Muscle layer of duodenum (tissue), 2 donors: ENCODE results near the gene MTCL1.

Experiments used
- H3K27ac ChIP-seq: one replicate; pipeline ENCODE4 v1.7.0; 2013; ENCODE audit warnings: mild to moderate bottlenecking, low read length
- H3K27me3 ChIP-seq: one replicate; pipeline ENCODE4 v1.7.0; 2013; ENCODE audit warnings: low read depth, mild to moderate bottlenecking, control low read depth, low read length
- H3K36me3 ChIP-seq, 2 donors: one replicate each; pipeline ENCODE4 v1.7.0; 2013; ENCODE audit warnings: low read length in 2 of 2, control low read depth in 1 of 2, mild to moderate bottlenecking in 1 of 2; ENCODE audit not compliant: insufficient read depth in 2 of 2, control insufficient read depth in 1 of 2
- H3K4me1 ChIP-seq, 2 donors: one replicate each; pipeline ENCODE4 v1.7.0; 2013; ENCODE audit warnings: low read length in 2 of 2, mild to moderate bottlenecking in 2 of 2, control low read depth in 1 of 2, moderate library complexity in 1 of 2; ENCODE audit not compliant: insufficient read depth in 2 of 2, control insufficient read depth in 1 of 2
- H3K4me3 ChIP-seq, 2 donors: one replicate each; pipeline ENCODE4 v1.7.0; 2013; ENCODE audit warnings: low read length in 2 of 2, low read depth in 1 of 2, mild to moderate bottlenecking in 1 of 2
- H3K9me3 ChIP-seq, 2 donors: one replicate each; pipeline ENCODE4 v1.7.0; 2013; ENCODE audit warnings: low read length in 2 of 2, control low read depth in 1 of 2, mild to moderate bottlenecking in 1 of 2; ENCODE audit not compliant: control insufficient read depth in 1 of 2
- donor health status: healthy.

MTCL1 gene

GRCh38 chr18:8823530-8823929 lies 118.2 kb downstream of the MTCL1 start:
- H3K4me3 ChIP-seq, result no peak overlapping the region
- H3K36me3 ChIP-seq, result peaks cover 0 to 25% of the 10 kb centered on the region in 2 donors
- H3K4me1 ChIP-seq, result no peaks in the 10 kb centered on the region
- H3K27ac ChIP-seq, result no peak overlapping the region
- no peaks in the 10 kb centered on the region for H3K9me3 ChIP-seq
- no peaks in the 10 kb centered on the region for H3K27me3 ChIP-seq

- no peaks in the 10 kb centered on the region for H3K27me3 ChIP-seq
- no peak overlapping the region for H3K4me3 ChIP-seq
These were observed 119.5 kb downstream of the MTCL1 start for GRCh38 chr18:8824846-8825245.

GRCh38 chr18:8825273-8825672 lies 119.9 kb downstream of the MTCL1 start:
- Histone ChIP-seq H3K27ac (no peak overlapping the region), H3K9me3 (no peaks in the 10 kb centered on the region), H3K36me3 (peaks cover 0 to 14% of the 10 kb centered on the region in 2 donors)

More at GRCh38 chr18:8824846-8825245, 119.5 kb downstream of the MTCL1 start:
- Histone ChIP-seq H3K36me3 (peaks cover 0 to 14% of the 10 kb centered on the region in 2 donors), H3K27ac (no peak overlapping the region), H3K9me3 (no peaks in the 10 kb centered on the region), H3K4me1 (no peaks in the 10 kb centered on the region)

GRCh38 chr18:8825729-8826375 lies 120.5 kb downstream of the MTCL1 start:
- H3K4me3 ChIP-seq, result no peak overlapping the region
- no peaks in the 10 kb centered on the region for H3K9me3 ChIP-seq
- H3K27ac ChIP-seq, result no peak overlapping the region
- no peaks in the 10 kb centered on the region for H3K27me3 ChIP-seq
- no peaks in the 10 kb centered on the region for H3K4me1 ChIP-seq
- H3K36me3 ChIP-seq, result peaks cover 0 to 13% of the 10 kb centered on the region in 2 donors

More at GRCh38 chr18:8825273-8825672, 119.9 kb downstream of the MTCL1 start:
- H3K27me3 ChIP-seq, result no peaks in the 10 kb centered on the region
- no peaks in the 10 kb centered on the region for H3K4me1 ChIP-seq
- H3K4me3 ChIP-seq, result no peak overlapping the region

- no peak overlapping the region for H3K4me3 ChIP-seq
- H3K27ac ChIP-seq, result no peak overlapping the region
- H3K36me3 ChIP-seq, result peaks cover 0 to 10% of the 10 kb centered on the region in 2 donors
- no peaks in the 10 kb centered on the region for H3K4me1 ChIP-seq
- H3K9me3 ChIP-seq, result no peaks in the 10 kb centered on the region
- no peaks in the 10 kb centered on the region for H3K27me3 ChIP-seq
These were observed 121.2 kb downstream of the MTCL1 start for GRCh38 chr18:8826514-8826913.

- no peak overlapping the region for H3K4me3 ChIP-seq
- H3K9me3 ChIP-seq, result no peaks in the 10 kb centered on the region
- no peak overlapping the region for H3K27ac ChIP-seq
- H3K4me1 ChIP-seq, result no peaks in the 10 kb centered on the region
- peaks cover 0 to 10% of the 10 kb centered on the region in 2 donors for H3K36me3 ChIP-seq
- no peaks in the 10 kb centered on the region for H3K27me3 ChIP-seq
These were observed 121.6 kb downstream of the MTCL1 start for GRCh38 chr18:8826971-8827370.

GRCh38 chr18:8828300-8828699 lies 122.9 kb downstream of the MTCL1 start:
- Histone ChIP-seq H3K36me3 (peaks cover 0 to 10% of the 10 kb centered on the region in 2 donors), H3K4me3 (no peak overlapping the region), H3K27me3 (no peaks in the 10 kb centered on the region), H3K9me3 (no peaks in the 10 kb centered on the region), H3K4me1 (no peaks in the 10 kb centered on the region), H3K27ac (no peak overlapping the region)

- H3K4me1 ChIP-seq, result no peaks in the 10 kb centered on the region
- no peaks in the 10 kb centered on the region for H3K27me3 ChIP-seq
- H3K36me3 ChIP-seq, result peaks cover 0 to 10% of the 10 kb centered on the region in 2 donors
- H3K9me3 ChIP-seq, result no peaks in the 10 kb centered on the region
- H3K4me3 ChIP-seq, result no peak overlapping the region
- H3K27ac ChIP-seq, result no peak overlapping the region
These were observed 123.4 kb downstream of the MTCL1 start for GRCh38 chr18:8828798-8829197.

GRCh38 chr18:8830067-8831060 lies 125.0 kb downstream of the MTCL1 start:
- H3K9me3 ChIP-seq, result no peaks in the 10 kb centered on the region
- peaks cover 0 to 7% of the 10 kb centered on the region in 2 donors for H3K4me1 ChIP-seq
- peaks cover 0 to 3% of the 10 kb centered on the region in 2 donors for H3K36me3 ChIP-seq
- no peak overlapping the region for H3K4me3 ChIP-seq
- no peaks in the 10 kb centered on the region for H3K27me3 ChIP-seq
- no peak overlapping the region for H3K27ac ChIP-seq

GRCh38 chr18:8831112-8831511 lies 125.8 kb downstream of the MTCL1 start:
- Histone ChIP-seq H3K27ac (no peak overlapping the region), H3K36me3 (no peaks in the 10 kb centered on the region), H3K4me3 (no peak overlapping the region), H3K27me3 (no peaks in the 10 kb centered on the region), H3K4me1 (peaks cover 0 to 10% of the 10 kb centered on the region in 2 donors), H3K9me3 (no peaks in the 10 kb centered on the region)

- Histone ChIP-seq H3K27ac (no peak overlapping the region), H3K4me1 (peaks cover 0 to 10% of the 10 kb centered on the region in 2 donors), H3K27me3 (no peaks in the 10 kb centered on the region), H3K9me3 (no peaks in the 10 kb centered on the region), H3K4me3 (no peak overlapping the region), H3K36me3 (no peaks in the 10 kb centered on the region)
These were observed 126.2 kb downstream of the MTCL1 start for GRCh38 chr18:8831531-8831930.
